GM12878 (cell line): Measurements from ENCODE around the gene ANKRD17. TPM values are rescaled to one million over a fixed set of nuclear protein-coding genes. Genes with fewer than 3 reads are reported as not detected.
A peak's percentile ranks its signal among the peaks of the same experiment; 100 is the strongest.

Source experiments
- ASH2L ChIP-seq: fragments of 300-600, 200-600 bp; sonication (generic); IDR thresholded peaks from 2 replicates; pipeline ENCODE4 v1.6.1; 2017; ENCODE audit warnings: low read depth, mild to moderate bottlenecking, borderline replicate concordance
- ELK1 ChIP-seq: IDR thresholded peaks from 2 replicates; pipeline ENCODE4 v1.6.1; 2012; ENCODE audit warnings: low read depth, low read length, improper control_type of control experiment
- ESRRA ChIP-seq: IDR thresholded peaks from 2 replicates; pipeline ENCODE4 v1.6.1; 2012; ENCODE audit warnings: mild to moderate bottlenecking, low read length, improper control_type of control experiment
- FOXM1 ChIP-seq: IDR thresholded peaks from 2 replicates; pipeline ENCODE4 v1.6.1; 2012; ENCODE audit warnings: low read depth, mild to moderate bottlenecking, inconsistent platforms, low read length, moderate library complexity
- MTA2 ChIP-seq: fragments of 450-650 bp; IDR thresholded peaks from 2 replicates; pipeline ENCODE4 v1.6.1; 2016; ENCODE audit warnings: low read depth, mild to moderate bottlenecking, moderate library complexity
- MTA3 ChIP-seq: IDR thresholded peaks from 2 replicates; pipeline ENCODE4 v1.6.1; 2012; ENCODE audit warnings: low read length, inconsistent platforms, borderline replicate concordance
- MXI1 ChIP-seq: fragments of 150-350 bp; IDR thresholded peaks from 2 replicates; pipeline ENCODE4 v1.6.1; 2011; ENCODE audit warnings: low read depth, mild to moderate bottlenecking, inconsistent platforms, low read length, improper control_type of control experiment
- NR2F1 ChIP-seq: fragments of 450-650 bp; conservative IDR thresholded peaks from 2 replicates; pipeline ENCODE4 v1.6.1; 2017; ENCODE audit warnings: mild to moderate bottlenecking
- PAX8 ChIP-seq: fragments of 450-650 bp; IDR thresholded peaks from 2 replicates; pipeline ENCODE4 v1.6.1; 2017; ENCODE audit warnings: mild to moderate bottlenecking, moderate library complexity
- POLR2AphosphoS2 ChIP-seq: IDR thresholded peaks from 2 replicates; pipeline ENCODE4 v1.6.1; 2011; ENCODE audit warnings: low read depth, mild to moderate bottlenecking, low read length, improper control_type of control experiment, moderate library complexity
- SMAD1 ChIP-seq: fragments of 450-650 bp; IDR thresholded peaks from 2 replicates; pipeline ENCODE4 v1.6.1; 2018; ENCODE audit warnings: mild to moderate bottlenecking, low read depth; ENCODE audit not compliant: partially characterized antibody
- SMAD5 ChIP-seq: IDR thresholded peaks from 2 replicates; pipeline ENCODE4 v1.6.1; 2016; ENCODE audit warnings: antibody characterized with exemption, low read depth
- SMC3 ChIP-seq: IDR thresholded peaks from 2 replicates; pipeline ENCODE4 v1.6.1; 2011; ENCODE audit warnings: low read length, improper control_type of control experiment, borderline replicate concordance
- TCF3 ChIP-seq: IDR thresholded peaks from 2 replicates; pipeline ENCODE4 v1.6.1; 2012; ENCODE audit warnings: low read depth, mild to moderate bottlenecking, low read length, borderline replicate concordance; ENCODE audit not compliant: insufficient read depth
- ZBTB40 ChIP-seq: fragments of 450-650 bp; IDR thresholded peaks from 2 replicates; pipeline ENCODE4 v1.6.1; 2016; ENCODE audit warnings: mild to moderate bottlenecking, moderate library complexity, borderline replicate concordance
- ZNF592 ChIP-seq: fragments of 450-650 bp; IDR thresholded peaks from 2 replicates; pipeline ENCODE4 v1.6.1; 2017; ENCODE audit warnings: mild to moderate bottlenecking, moderate library complexity
- ZNF622 ChIP-seq: fragments of 450-650 bp; IDR thresholded peaks from 2 replicates; pipeline ENCODE4 v1.6.1; 2017; ENCODE audit warnings: mild to moderate bottlenecking, inconsistent platforms
- polyA plus RNA-seq, 11 experiments: library from polyadenylated mRNA; depleted of rRNA in 4 of 11; unstranded in 6 of 11; stranded (reverse) in 5 of 11; fragments of >200 nt; fragmentation: Nextera tagmentation in 4 of 11; fragmentation: Illumina TruSeq in 1 of 11; extraction: Ambion mirVana in 4 of 11; extraction: Trizol in 1 of 11; gene quantifications; 1 replicate in 1 of 11; 2 replicates in 10 of 11; pipeline versions ENCODE4 v1.2.1 to v1.2.3, GENCODE V29; 2011 to 2016; ENCODE audit warnings: inconsistent platforms in 2 of 11, missing spikeins in 2 of 11, low read depth in 1 of 11
- total RNA-seq, 4 experiments: library from RNA; depleted of rRNA in 3 of 4; stranded (reverse); fragments of >200 nt in 3 of 4; fragmentation: Illumina TruSeq in 1 of 4; extraction: Trizol in 1 of 4; gene quantifications; 2 replicates each; pipeline versions ENCODE4 v1.2.1 to v1.2.3, GENCODE V29; 2013 to 2021

ANKRD17 gene
- total and polyA plus RNA-seq, 10 of the 15 experiments (the other 5 are each of a cell fraction or from before 2014, with no cell fraction given), result 11.7 to 46.5 (median 32.6) TPM

GRCh38 chr4:73257234-73257633 is 1.4 kb downstream of the ANKRD17 start (continued):
- TF ChIP-seq SMC3, result peak; percentile 47; the same call in 1 of the 2 replicates
- TF ChIP-seq ELK1, result no peak
- TF ChIP-seq SMAD5, result 0 out of 2 replicates have a peak, but pooled peaks have one; percentile 24
- TF ChIP-seq TCF3, result no peak
- 0 out of 2 replicates have a peak, but pooled peaks have one; percentile 18 for TF ChIP-seq ZBTB40
- TF ChIP-seq NR2F1, result no peak
- TF ChIP-seq ESRRA, result no peak
- no peak for TF ChIP-seq ZNF622
- no peak for TF ChIP-seq MTA2
- no peak for TF ChIP-seq PAX8
- no peak for TF ChIP-seq MTA3
- no peak for TF ChIP-seq ASH2L
- TF ChIP-seq ZNF592, result no peak
- no peak for TF ChIP-seq FOXM1
- TF ChIP-seq MXI1, result 0 out of 2 replicates have a peak, but pooled peaks have one; percentile 3
- TF ChIP-seq POLR2AphosphoS2, result no peak
- TF ChIP-seq SMAD1, result no peak
